ENCODE results near the gene NDUFS3. TPM values are rescaled to one million over a fixed set of nuclear protein-coding genes. Genes with fewer than 3 reads are reported as not detected.

Gene NDUFS3
- total RNA-seq, 3 donors from 2014 or later (not counting 1 experiment from before 2014, with no cell fraction given): 114 to 138 (median 115) TPM

GRCh38 chr11:47591764-47592163, 12.9 kb downstream of the NDUFS3 start:
- ATAC-seq (peak in 1 of 3 donors; percentile 24), DNase-seq (no peak)
- H3K27ac ChIP-seq (ENCODE audit: low read length): no peak overlapping the region
- H3K36me3 ChIP-seq (ENCODE audit: control insufficient read depth, insufficient read depth, low read length): no peaks in the 10 kb centered on the region
- H3K4me3 Mint-ChIP-seq: no peak overlapping the region
- H3K27ac Mint-ChIP-seq: no peak overlapping the region
- no peaks in the 10 kb centered on the region for H3K9me3 Mint-ChIP-seq
- intact Hi-C loops (cut with micrococcal nuclease): no loop called here
- H3K4me1 Mint-ChIP-seq: no peaks in the 10 kb centered on the region
- WGBS (ENCODE audit: insufficient coverage): 13% methylated on average over 7 of the region's 7 CpGs
- H3K9me3 ChIP-seq (ENCODE audit: control insufficient read depth, insufficient read depth, low read length): no peaks in the 10 kb centered on the region
- H3K4me3 ChIP-seq (ENCODE audit: low read length): no peak overlapping the region
- H3K27me3 ChIP-seq (ENCODE audit: control insufficient read depth, insufficient read depth, low read length): peaks cover 15% of the 10 kb centered on the region
- peaks cover 19 to 29% of the 10 kb centered on the region in 2 donors for H3K27me3 Mint-ChIP-seq (ENCODE audit: low read depth in 2 of 2)
- H3K4me1 ChIP-seq (ENCODE audit: control insufficient read depth, insufficient read depth, low read length): peaks cover 20% of the 10 kb centered on the region
- no peak for TF ChIP-seq CTCF (IDR thresholded peaks at IDR 0.05)
- H3K36me3 Mint-ChIP-seq: no peaks in the 10 kb centered on the region

DNA sequence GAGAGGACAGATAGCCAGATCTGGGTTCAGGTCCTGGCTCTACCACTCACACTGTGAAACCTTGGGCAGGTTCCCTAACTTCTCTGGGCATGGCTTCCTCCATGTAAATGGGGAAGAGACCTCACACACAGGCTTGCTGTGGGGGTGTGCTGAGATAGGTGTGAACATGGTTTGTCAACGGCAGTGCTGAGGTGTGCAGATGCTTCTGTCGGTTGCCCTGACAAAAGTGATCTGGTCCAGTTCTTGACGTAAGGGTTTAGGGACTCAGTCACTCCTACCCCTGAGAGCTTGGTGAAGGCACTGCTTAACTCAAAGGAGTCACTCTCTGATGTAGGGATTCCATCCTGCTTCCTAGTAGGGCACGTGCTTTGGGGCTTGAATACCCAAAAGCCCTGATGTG, 13.4 kb downstream of the NDUFS3 start:
- peaks cover 19 to 29% of the 10 kb centered on the region in 2 donors for H3K27me3 Mint-ChIP-seq (ENCODE audit: low read depth in 2 of 2)
- no peaks in the 10 kb centered on the region for H3K9me3 ChIP-seq (ENCODE audit: control insufficient read depth, insufficient read depth, low read length)
- no peak overlapping the region for H3K27ac ChIP-seq (ENCODE audit: low read length)
- no peaks in the 10 kb centered on the region for H3K36me3 ChIP-seq (ENCODE audit: control insufficient read depth, insufficient read depth, low read length)
- H3K4me3 Mint-ChIP-seq: no peak overlapping the region
- no peak overlapping the region for H3K27ac Mint-ChIP-seq
- no peaks in the 10 kb centered on the region for H3K4me1 Mint-ChIP-seq
- intact Hi-C loops (cut with micrococcal nuclease): no loop called here
- 39% methylated on average over 4 of the region's 4 CpGs for WGBS (ENCODE audit: insufficient coverage)
- H3K4me1 ChIP-seq (ENCODE audit: control insufficient read depth, insufficient read depth, low read length): peaks cover 20% of the 10 kb centered on the region
- H3K4me3 ChIP-seq (ENCODE audit: low read length): no peak overlapping the region
- H3K9me3 Mint-ChIP-seq: no peaks in the 10 kb centered on the region
- DNase-seq (no peak), ATAC-seq (peak in 1 of 3 donors; percentile 12)
- peaks cover 15% of the 10 kb centered on the region for H3K27me3 ChIP-seq (ENCODE audit: control insufficient read depth, insufficient read depth, low read length)
- no peak for TF ChIP-seq CTCF (IDR thresholded peaks at IDR 0.05)
- H3K36me3 Mint-ChIP-seq: no peaks in the 10 kb centered on the region

GRCh38 chr11:47592970-47593369, 14.1 kb downstream of the NDUFS3 start:
- Histone ChIP-seq H3K27me3 (ENCODE audit: control insufficient read depth, insufficient read depth, low read length) (peaks cover 15% of the 10 kb centered on the region), H3K36me3 (ENCODE audit: control insufficient read depth, insufficient read depth, low read length) (no peaks in the 10 kb centered on the region), H3K4me1 (ENCODE audit: control insufficient read depth, insufficient read depth, low read length) (peaks cover 15% of the 10 kb centered on the region), H3K4me3 (ENCODE audit: low read length) (no peak overlapping the region), H3K27ac (ENCODE audit: low read length) (no peak overlapping the region), H3K9me3 (ENCODE audit: control insufficient read depth, insufficient read depth, low read length) (no peaks in the 10 kb centered on the region)
- no peak for TF ChIP-seq CTCF (IDR thresholded peaks at IDR 0.05)
- no peak overlapping the region for H3K4me3 Mint-ChIP-seq
- no peaks in the 10 kb centered on the region for H3K36me3 Mint-ChIP-seq
- no peak for ATAC-seq
- no peaks in the 10 kb centered on the region for H3K9me3 Mint-ChIP-seq
- 75% methylated on average over 2 of the region's 2 CpGs for WGBS (ENCODE audit: insufficient coverage)
- H3K4me1 Mint-ChIP-seq: no peaks in the 10 kb centered on the region
- intact Hi-C loops (cut with micrococcal nuclease): no loop called here
- no peak overlapping the region for H3K27ac Mint-ChIP-seq
- peaks cover 19 to 29% of the 10 kb centered on the region in 2 donors for H3K27me3 Mint-ChIP-seq (ENCODE audit: low read depth in 2 of 2)
- no peak for DNase-seq

DNA sequence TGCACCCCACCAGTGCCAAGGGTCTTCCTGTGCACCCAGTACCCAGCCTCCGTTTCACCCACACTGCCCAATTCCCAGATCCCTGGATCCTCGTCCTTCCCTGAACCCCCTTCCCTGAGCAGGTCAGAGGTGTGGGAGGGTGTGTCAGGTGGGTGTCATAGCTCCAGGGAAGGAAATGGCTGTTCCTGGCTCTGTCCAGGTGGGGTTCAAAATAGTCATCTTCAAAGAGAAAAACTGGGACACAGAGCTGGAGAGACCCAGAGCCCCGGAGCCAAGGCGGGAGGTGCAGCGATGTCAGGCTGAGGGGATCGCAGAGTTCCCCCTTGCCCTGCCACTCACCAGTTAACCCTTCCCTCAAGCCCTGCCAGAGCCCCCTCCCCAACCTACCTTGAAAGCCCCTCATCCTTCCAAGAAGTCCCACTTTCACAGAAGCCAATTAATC, 14.6 kb downstream of the NDUFS3 start:
- TF ChIP-seq CTCF (IDR thresholded peaks at IDR 0.05): no peak
- Histone ChIP-seq H3K27me3 (ENCODE audit: control insufficient read depth, insufficient read depth, low read length) (peaks cover 15% of the 10 kb centered on the region), H3K9me3 (ENCODE audit: control insufficient read depth, insufficient read depth, low read length) (no peaks in the 10 kb centered on the region), H3K27ac (ENCODE audit: low read length) (no peak overlapping the region), H3K4me3 (ENCODE audit: low read length) (no peak overlapping the region), H3K4me1 (ENCODE audit: control insufficient read depth, insufficient read depth, low read length) (peaks cover 15% of the 10 kb centered on the region), H3K36me3 (ENCODE audit: control insufficient read depth, insufficient read depth, low read length) (no peaks in the 10 kb centered on the region)
- intact Hi-C loops (cut with micrococcal nuclease): no loop called here
- WGBS (ENCODE audit: insufficient coverage): 10% methylated on average over 5 of the region's 6 CpGs
- H3K36me3 Mint-ChIP-seq: no peaks in the 10 kb centered on the region
- peaks cover 19 to 29% of the 10 kb centered on the region in 2 donors for H3K27me3 Mint-ChIP-seq (ENCODE audit: low read depth in 2 of 2)
- no peaks in the 10 kb centered on the region for H3K9me3 Mint-ChIP-seq
- H3K4me1 Mint-ChIP-seq: no peaks in the 10 kb centered on the region
- ATAC-seq: no peak
- DNase-seq: no peak
- H3K4me3 Mint-ChIP-seq: no peak overlapping the region
- no peak overlapping the region for H3K27ac Mint-ChIP-seq

Measured in natural killer cell (primary cell).